Measurements from ENCODE around the gene NDNF.

The NDNF gene, protein sequence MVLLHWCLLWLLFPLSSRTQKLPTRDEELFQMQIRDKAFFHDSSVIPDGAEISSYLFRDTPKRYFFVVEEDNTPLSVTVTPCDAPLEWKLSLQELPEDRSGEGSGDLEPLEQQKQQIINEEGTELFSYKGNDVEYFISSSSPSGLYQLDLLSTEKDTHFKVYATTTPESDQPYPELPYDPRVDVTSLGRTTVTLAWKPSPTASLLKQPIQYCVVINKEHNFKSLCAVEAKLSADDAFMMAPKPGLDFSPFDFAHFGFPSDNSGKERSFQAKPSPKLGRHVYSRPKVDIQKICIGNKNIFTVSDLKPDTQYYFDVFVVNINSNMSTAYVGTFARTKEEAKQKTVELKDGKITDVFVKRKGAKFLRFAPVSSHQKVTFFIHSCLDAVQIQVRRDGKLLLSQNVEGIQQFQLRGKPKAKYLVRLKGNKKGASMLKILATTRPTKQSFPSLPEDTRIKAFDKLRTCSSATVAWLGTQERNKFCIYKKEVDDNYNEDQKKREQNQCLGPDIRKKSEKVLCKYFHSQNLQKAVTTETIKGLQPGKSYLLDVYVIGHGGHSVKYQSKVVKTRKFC

GRCh38 chr4:121072224-121073003 lies at the start of gene NDNF:
Gene NDNF, minus strand, starts transcription at chr4:121072535. Its CDS starts 26,698 bp downstream, at chr4:121045837.
- no peak for DNase-seq

DNA sequence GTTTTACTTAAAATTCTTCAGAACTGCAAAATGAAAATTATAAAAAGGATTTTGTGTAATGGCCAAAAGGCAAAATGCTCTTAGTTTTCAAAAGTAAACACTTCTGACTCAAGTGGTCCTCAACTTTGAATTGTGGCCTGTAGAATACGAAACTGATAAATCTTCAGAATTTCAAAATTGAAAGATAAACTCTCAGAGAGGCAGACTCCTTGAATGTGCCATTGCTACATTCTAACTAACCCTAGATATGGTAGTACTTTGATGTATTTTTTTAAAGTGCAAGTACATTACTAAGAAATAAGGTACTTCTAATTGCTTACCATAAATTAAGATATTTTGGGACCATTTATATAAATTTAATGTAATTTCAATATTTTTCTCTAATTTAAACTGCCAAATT lies 47.4 kb upstream of the NDNF start:
- DNase-seq: no peak

DNA sequence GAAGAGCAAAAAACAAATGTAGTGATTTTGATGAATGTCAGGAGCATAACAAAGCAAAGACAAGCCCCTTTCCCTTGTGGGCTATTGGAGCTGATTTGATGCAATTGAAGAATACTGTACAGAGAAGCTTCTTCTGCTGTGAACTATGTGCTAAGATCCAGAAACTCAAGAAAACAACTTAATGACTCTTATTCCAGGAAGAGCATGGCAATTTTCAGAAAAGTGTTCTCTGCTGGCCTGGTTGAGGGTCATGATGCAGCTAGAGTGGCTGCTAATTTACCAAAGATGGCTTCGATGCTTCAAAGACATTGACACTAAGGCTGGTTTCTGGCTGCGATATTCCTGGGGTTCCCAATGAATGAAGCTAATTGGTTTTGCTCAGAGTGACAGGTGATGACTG lies 46.0 kb upstream of the NDNF start:
- no peak for DNase-seq

GRCh38 chr4:121114756-121115155 lies 42.4 kb upstream of the NDNF start:
- DNase-seq: no peak

DNA sequence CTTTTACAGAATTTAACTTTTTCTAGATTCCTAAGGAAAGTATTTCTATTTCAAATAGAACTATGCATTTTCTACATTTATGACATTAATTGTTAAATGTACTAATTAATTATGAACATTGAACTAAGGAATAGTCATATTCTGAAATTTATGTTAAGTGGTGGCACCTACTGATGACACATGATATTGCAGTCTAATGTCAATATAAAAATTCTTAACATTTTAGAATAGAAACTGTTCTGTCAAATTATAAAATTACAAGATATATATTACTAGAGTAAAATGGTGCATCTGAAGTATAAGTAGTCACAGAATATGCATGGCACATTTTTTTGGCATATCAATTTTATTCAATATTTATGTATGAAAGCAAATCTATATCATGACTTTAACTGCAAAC lies 40.2 kb upstream of the NDNF start:
- no peak for DNase-seq

GRCh38 chr4:121108557-121108956 lies 36.2 kb upstream of the NDNF start:
- no peak for DNase-seq

DNA sequence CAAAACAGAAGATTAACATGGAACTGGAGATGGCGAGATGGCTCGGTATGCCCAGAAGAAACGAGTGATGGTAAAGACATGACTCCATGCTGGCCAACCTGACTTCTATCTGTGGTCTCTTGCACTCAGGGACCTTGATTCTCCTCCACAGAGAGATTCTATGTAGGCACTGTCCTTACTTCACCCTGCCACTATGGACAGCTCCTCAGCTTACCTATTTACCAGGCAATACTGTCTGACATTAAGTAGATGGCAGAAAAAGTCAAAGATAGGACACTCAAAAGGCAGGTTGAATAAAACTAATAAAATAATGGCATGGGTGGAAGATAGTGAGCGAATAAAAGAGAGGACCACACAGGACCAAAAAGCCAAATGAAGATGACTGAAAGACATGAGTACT lies 35.2 kb upstream of the NDNF start:
- no peak for DNase-seq

GRCh38 chr4:121100093-121100775 lies 27.9 kb upstream of the NDNF start:
- no peak for DNase-seq

DNA sequence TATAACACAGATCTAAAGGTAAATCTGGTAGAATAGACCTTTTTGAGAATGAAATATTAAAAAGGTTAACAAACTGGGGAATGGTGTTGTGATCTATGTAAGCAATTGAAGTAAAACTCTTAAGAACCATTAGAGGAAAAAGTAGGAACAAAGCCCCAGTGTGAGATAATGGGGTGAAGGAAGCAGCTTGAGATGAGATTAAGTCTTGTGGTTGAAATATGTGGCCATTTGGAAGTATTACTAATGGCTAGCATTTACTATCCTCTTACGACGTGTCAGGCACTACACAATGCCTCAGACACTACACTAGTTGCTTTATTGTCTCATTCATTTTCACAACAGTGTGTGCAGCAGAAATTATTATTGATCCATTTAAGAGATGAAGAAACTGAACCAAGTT lies 25.9 kb upstream of the NDNF start:
- DNase-seq: no peak

- DNase-seq: no peak
These were observed 24.3 kb upstream of the NDNF start for GRCh38 chr4:121096629-121097028.

- no peak for DNase-seq
These were observed 23.9 kb upstream of the NDNF start for GRCh38 chr4:121096191-121096590.

DNA sequence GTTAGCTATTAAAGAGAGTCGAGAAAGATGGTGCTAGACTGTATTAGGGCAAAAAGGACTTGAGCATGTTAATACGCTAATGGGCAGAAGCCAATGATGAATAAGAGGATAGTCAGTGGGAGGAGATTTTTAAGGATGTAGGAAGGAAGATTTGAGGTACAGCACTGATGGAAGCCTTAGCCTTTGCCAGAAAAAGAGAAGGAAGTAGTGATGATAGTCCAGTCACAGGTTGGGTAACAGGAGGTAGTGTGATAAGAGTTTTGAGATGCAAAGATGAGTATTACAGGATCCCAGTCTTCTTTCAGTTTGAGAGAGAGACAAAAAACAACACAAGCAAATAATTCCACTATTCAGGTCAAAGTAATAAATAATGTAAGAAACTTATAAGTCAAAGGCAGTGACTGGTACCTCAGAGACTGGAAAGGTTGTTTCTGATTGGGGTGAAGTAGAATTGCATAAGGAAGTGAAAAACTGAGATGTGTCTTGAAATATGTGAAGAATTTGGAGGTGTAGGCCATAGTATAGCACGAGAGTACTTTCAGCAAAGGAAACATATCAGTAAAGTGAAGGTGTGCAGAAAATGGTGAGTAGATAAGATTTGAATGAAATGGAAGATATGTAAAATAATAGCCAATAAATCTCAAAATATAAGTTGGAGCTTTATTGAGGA lies 22.1 kb upstream of the NDNF start:
- DNase-seq: no peak

GRCh38 chr4:121093261-121093660 lies 20.9 kb upstream of the NDNF start:
- no peak for DNase-seq

DNA sequence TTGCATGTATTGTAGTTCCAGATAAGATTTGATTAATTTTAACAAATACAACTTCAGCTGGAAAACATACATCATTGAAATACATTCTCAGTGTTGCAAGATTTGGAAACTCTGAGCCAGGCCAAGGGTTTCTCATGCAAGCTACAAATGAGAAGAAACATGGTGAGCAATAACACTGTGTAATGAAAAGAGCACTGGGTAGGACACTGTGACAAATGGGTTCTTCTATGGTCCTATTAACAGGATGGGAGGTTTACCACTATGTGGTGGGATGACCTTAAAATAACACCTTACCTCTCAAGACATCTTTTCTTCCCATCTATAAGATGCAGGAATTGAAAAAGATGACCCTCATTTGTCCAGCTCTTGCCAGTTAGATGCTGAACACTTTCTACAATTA lies 19.6 kb upstream of the NDNF start:
- no peak for DNase-seq

DNA sequence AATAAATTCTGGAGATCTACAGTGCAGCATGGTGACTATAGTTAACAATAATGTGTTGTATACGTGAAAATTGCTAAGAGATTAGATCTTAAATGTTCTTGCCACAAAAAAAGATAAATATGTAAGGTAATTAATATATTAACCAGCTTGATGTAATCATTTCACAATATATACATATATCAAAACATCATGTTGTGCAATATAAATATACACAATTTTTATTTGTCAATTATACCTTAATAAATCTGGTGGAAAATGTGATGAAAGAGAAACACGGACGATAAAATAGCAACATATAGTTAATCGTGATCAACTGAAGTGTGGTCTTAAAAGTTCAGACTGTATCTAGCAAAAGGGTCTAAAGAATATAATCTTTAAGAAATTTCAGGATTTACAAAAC lies 16.5 kb upstream of the NDNF start:
- no peak for DNase-seq

GRCh38 chr4:121079376-121079775 lies 7.0 kb upstream of the NDNF start:
- DNase-seq: no peak

DNA sequence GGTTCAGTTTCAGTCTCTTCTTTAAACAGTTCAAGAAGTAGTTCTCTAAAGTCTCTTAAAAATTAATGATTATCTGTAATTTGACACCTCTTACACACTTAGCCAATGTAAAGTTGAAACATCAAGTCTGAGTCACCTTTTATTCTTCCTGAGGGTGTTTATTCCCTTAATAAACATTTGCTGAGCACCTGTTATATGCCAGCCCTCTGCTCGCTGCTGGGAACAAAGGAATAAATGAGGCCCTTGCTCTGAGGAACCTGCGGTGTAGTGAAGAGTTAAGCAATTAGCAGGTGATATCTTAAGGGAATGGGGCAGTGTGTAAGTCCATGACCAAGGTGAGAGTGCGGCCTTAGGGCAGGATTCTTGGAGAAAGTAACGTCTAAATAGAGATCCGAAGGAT lies 5.2 kb upstream of the NDNF start:
- DNase-seq: no peak

- no peak for DNase-seq
These were observed 4.1 kb upstream of the NDNF start for GRCh38 chr4:121076416-121076815.

DNA sequence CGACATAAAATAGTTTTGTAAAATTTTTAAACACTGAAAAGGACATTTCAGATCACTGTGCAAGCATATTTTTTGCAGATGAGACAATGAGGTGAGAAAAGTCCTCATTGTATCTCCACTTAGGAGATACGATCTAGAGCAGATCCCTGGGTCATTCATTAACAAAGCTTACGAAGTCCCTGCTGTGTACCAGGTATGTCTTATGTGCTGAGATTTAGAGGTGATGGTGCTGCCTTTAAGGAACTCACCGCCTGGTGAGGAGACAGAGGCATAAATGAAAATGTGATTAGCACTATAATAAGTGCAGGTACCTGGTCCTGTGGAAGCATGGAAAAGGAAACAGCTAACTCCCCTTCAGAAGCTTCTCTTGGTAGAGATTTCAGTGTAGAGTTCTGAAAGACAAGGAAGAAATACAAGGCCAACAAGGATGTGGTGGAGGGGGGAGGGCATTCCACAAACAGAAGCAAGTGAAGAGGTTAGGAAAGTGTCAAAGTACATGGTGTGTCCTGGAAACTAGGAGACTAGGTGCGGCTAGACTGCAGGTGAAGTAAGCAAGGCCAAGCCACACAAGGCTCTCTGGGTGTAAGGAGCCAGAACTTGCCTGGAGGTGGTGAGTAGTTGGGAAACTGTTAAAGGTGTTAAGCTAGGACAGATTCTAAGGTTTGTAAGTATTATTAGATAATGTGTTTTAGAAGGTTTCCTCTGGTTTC lies 1.5 kb upstream of the NDNF start:
- DNase-seq: no peak

DNA sequence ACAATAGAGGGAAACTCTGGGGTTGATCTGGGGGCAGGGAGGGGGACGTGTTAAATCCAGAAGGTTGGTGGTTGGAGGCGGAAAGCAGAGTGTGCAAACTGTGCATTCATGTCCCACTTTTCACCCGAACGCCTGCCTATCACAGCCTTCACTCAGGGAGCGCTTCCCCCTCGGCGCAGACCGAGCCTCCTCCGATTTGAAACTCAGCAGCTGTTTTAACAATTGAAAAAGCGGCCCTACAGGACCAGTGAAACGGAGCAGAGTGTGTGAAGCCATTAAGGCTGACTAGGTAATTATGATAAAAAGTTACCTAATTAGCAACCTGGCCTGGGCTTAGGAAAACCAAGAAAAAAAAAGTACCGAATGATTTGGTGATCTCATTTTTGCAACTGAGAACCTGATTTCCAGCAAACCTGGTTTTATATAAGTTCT lies 685 bp upstream of the NDNF start:
- no peak for DNase-seq

DNA sequence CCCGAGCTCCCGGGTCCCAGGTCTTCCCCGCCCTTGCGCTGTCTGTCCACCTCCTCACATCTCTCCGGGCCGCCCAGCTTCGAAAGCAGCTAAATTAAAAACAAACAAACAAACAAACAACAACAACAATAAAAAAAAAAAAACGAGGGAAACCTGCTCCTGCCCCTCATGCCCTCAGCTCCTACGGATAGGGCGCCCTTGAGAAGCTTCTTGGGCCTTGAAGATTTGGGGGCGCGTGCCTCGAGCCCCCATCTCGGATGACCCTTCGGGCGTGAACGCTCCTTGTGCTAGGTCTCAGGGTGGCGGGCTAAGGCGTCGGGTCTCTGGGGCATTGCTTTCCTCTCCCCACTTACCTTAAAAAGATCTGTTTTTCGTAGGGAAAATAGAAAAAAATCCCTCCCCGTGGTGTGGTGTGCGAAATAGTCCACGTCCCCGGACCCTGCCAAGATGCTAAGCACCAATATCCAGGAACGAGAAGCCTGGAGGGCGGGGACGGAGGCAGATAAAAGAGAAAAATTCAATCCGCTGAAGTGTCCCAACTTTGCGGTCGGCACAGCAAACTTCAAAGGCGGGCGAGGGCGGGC lies 603 bp downstream of the NDNF start:
- no peak for DNase-seq
